HEK293 (cell line): ENCODE results near the gene SSX2.
"Not testable (repeated sequence)": the region's sequence is repeated elsewhere in the genome, so short reads cannot be mapped to it uniquely, and the experiment has no call there.

Source experiments
- CTCF ChIA-PET: fragments of 350-600 bp; formaldehyde crosslinking; extraction: SDS; loops from one replicate; lab custom pipeline; 2021; ENCODE audit warnings: antibody characterized with exemption; lab: Yijun Ruan, JAX
- POLR2A ChIA-PET: fragments of 300-600 bp; formaldehyde crosslinking; extraction: SDS; loops from one replicate; lab custom pipeline; 2020; ENCODE audit warnings: antibody characterized with exemption, inconsistent platforms; lab: Yijun Ruan, JAX
- H3K27ac ChIP-seq: fragments of 200-500 bp; sonication (Bioruptor generic); 2 replicates; pipeline ENCODE4 v1.5.1; 2014; ENCODE audit warnings: low read depth, low read length, control low read depth, inconsistent platforms; ENCODE audit errors: extremely low read depth
- H3K36me3 ChIP-seq, 2 experiments: fragments of 200-500 bp in 1 of 2; sonication (Bioruptor generic) in 1 of 2; 1 replicate in 1 of 2; 2 replicates in 1 of 2; pipeline ENCODE4 v1.5.1; 2014 to 2017; ENCODE audit warnings: inconsistent platforms in 2 of 2, low read length in 2 of 2; ENCODE audit not compliant: control insufficient read depth in 2 of 2, insufficient read depth in 1 of 2
- H3K4me1 ChIP-seq: fragments of 200-500 bp; sonication (Bioruptor generic); 2 replicates; pipeline ENCODE4 v1.5.1; 2014; ENCODE audit warnings: mild to moderate bottlenecking, low read length, inconsistent platforms; ENCODE audit not compliant: control insufficient read depth, insufficient read depth
- H3K4me3 ChIP-seq: 2 replicates; pipeline ENCODE4 v1.5.1; 2011; ENCODE audit warnings: low read depth, mild to moderate bottlenecking, control low read depth, low read length, moderate library complexity
- H3K9me3 ChIP-seq: fragments of 200-500 bp; sonication (Bioruptor generic); 2 replicates; pipeline ENCODE4 v1.5.1; 2014; ENCODE audit warnings: low read depth, low read length, inconsistent platforms; ENCODE audit not compliant: control insufficient read depth, insufficient read depth
- ZBTB8A ChIP-seq: fragments of 450-650 bp; formaldehyde crosslinking; IDR thresholded peaks from 2 replicates; pipeline ENCODE4 v1.5.1; 2016; ENCODE audit warnings: missing biosample characterization, missing genetic modification characterization
- ZNF394 ChIP-seq: fragments of 450-650 bp; formaldehyde crosslinking; IDR thresholded peaks from 2 replicates; pipeline ENCODE4 v1.5.1; 2016; ENCODE audit warnings: missing biosample characterization, missing genetic modification characterization, mild to moderate bottlenecking, moderate library complexity, borderline replicate concordance
- ZNF426 ChIP-seq: fragments of 450-650 bp; formaldehyde crosslinking; IDR thresholded peaks from 2 replicates; pipeline ENCODE4 v1.5.1; 2017; ENCODE audit warnings: missing biosample characterization, missing genetic modification characterization, mild to moderate bottlenecking, inconsistent platforms, moderate library complexity
- ZNF555 ChIP-seq: fragments of 450-650 bp; formaldehyde crosslinking; conservative IDR thresholded peaks from 2 replicates; pipeline ENCODE4 v1.5.1; 2017; ENCODE audit warnings: missing biosample characterization, mild to moderate bottlenecking, missing genetic modification characterization, inconsistent platforms
- ZNF558 ChIP-seq: fragments of 450-650 bp; formaldehyde crosslinking; IDR thresholded peaks from 2 replicates; pipeline ENCODE4 v1.5.1; 2016; ENCODE audit warnings: missing biosample characterization, missing genetic modification characterization
- ZNF623 ChIP-seq: fragments of 450-650 bp; formaldehyde crosslinking; IDR thresholded peaks from 2 replicates; pipeline ENCODE4 v1.5.1; 2016; ENCODE audit warnings: missing biosample characterization, missing genetic modification characterization
- ZXDB ChIP-seq: fragments of 450-650 bp; formaldehyde crosslinking; IDR thresholded peaks from 2 replicates; pipeline ENCODE4 v1.5.1; 2016; ENCODE audit warnings: missing biosample characterization, missing genetic modification characterization
- TF ChIP-seq, protein P1 (sequence below): fragments of 450-650 bp; formaldehyde crosslinking; conservative IDR thresholded peaks from 2 replicates; pipeline ENCODE4 v1.5.1; 2016; ENCODE audit warnings: low read depth, missing biosample characterization, missing genetic modification characterization
- TF ChIP-seq, protein P2 (sequence below): fragments of 450-650 bp; formaldehyde crosslinking; conservative IDR thresholded peaks from 2 replicates; pipeline ENCODE4 v1.5.1; 2016; ENCODE audit warnings: low read depth, missing biosample characterization, missing genetic modification characterization

The SSX2 gene, protein sequence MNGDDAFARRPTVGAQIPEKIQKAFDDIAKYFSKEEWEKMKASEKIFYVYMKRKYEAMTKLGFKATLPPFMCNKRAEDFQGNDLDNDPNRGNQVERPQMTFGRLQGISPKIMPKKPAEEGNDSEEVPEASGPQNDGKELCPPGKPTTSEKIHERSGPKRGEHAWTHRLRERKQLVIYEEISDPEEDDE

DNA sequence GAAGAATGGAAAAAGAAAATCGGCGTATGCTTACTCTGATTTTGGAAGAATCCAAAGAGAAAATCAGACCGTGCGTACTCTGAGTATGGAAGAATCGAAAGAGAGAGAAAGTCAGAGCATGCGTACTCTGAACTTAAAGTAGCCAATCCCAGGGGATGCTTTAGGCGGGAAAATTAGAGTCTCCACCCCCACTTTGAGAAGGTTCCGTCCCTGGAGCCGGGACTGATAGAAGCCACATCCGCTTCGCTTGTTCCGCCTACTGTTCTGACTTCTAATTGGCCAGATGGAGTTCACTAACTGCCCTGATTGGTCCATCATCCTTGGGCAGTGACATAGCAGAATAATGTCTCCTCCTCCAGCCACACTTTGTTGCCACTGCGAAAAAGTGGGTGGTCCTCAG, at the start of gene SSX2:
Gene SSX2 (minus strand): TSS at position 101 of the 400 bp plus-strand sequence. CDS start 1,429 bp downstream, outside the sequence.
- H3K9me3 ChIP-seq, H3K4me1 ChIP-seq, H3K36me3 ChIP-seq, H3K4me3 ChIP-seq, CTCF ChIA-PET, POLR2A ChIA-PET, H3K27ac ChIP-seq: not testable (repeated sequence)

DNA sequence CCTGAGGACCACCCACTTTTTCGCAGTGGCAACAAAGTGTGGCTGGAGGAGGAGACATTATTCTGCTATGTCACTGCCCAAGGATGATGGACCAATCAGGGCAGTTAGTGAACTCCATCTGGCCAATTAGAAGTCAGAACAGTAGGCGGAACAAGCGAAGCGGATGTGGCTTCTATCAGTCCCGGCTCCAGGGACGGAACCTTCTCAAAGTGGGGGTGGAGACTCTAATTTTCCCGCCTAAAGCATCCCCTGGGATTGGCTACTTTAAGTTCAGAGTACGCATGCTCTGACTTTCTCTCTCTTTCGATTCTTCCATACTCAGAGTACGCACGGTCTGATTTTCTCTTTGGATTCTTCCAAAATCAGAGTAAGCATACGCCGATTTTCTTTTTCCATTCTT, 44.0 kb upstream of the SSX2 start, which contains the start of gene SSX2B:
Gene SSX2B (plus strand): TSS at position 301 of the 400 bp plus-strand sequence. CDS start 1,429 bp downstream, outside the sequence.
- POLR2A ChIA-PET, H3K4me1 ChIP-seq, H3K36me3 ChIP-seq, H3K27ac ChIP-seq, H3K4me3 ChIP-seq, H3K9me3 ChIP-seq, CTCF ChIA-PET: not testable (repeated sequence)

DNA sequence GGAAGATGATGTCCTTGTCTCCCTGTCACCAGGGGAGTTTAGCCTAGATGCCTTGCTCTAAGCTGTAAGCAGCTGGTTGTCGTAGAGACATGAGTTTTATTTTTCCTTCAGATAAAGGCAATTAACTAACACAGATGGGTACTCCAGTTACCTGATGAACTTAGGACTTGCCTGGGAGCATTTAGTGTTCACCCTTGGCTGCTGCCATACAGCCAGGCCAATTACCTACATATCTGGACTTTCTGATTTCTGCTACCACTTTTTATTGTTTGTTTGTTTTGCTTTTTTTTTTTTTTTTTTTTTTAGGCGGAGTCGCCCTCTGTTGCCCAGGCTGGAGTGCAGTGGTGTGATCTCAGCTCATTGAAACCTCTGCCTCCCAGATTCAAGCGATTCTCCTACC, 14.9 kb downstream of the SSX2 start:
- H3K4me3 ChIP-seq, H3K9me3 ChIP-seq, CTCF ChIA-PET, H3K4me1 ChIP-seq, POLR2A ChIA-PET, H3K27ac ChIP-seq, H3K36me3 ChIP-seq: not testable (repeated sequence)

DNA sequence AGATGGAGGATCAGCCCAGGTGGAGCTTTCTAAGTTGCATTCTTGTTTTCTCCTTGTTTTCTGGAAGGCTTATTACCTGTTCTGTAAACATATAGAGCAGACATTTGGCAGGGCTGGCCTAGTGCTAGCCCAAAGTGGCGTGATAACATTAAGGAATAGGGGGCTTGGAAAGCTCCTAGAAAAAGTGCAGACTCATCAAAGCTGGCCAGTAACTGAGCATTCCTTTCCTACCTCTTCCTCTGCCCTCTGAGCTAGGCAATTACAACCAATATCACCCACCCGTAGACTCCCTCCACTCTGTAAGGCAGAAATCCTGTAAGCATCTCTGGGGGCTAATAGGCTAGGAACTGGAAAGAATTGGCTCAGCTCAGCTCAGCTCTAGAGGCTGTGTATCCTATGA, 44.8 kb downstream of the SSX2 start:
- H3K36me3 ChIP-seq, H3K4me1 ChIP-seq, H3K9me3 ChIP-seq, CTCF ChIA-PET, POLR2A ChIA-PET, H3K4me3 ChIP-seq, H3K27ac ChIP-seq: not testable (repeated sequence)

DNA sequence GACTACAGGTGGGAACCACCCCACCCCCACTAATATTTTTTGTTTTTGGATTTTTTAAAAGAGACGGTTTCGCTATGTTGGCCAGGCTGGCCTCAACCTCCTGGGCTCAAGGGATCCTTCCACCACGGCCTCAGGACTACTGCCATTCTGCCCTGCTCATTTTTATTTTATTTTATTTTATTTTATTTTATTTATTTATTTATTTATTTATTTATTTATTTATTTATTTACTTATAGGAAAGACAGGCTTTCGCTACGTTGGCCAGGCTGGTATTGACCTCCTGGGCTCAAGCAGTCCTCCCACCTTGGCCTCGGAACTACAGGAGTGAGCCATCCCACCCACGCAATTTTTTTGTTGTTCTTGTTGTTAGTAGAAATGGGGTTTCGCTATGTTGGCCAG, 51.5 kb downstream of the SSX2 start:
- H3K27ac ChIP-seq, POLR2A ChIA-PET, H3K4me3 ChIP-seq, H3K4me1 ChIP-seq, H3K9me3 ChIP-seq, CTCF ChIA-PET, H3K36me3 ChIP-seq: not testable (repeated sequence)
- peak; percentile 69; the same call in 1 of the 2 replicates for TF ChIP-seq ZNF394 (tag by site-specific recombination)
- 0 out of 2 replicates have a peak, but pooled peaks have one; percentile 35 for TF ChIP-seq ZNF558
- TF ChIP-seq ZNF623 = peak; percentile 50
- 0 out of 2 replicates have a peak, but pooled peaks have one; percentile 22 for TF ChIP-seq ZXDB (tag by site-specific recombination)
- peak; percentile 61 for TF ChIP-seq ZNF555 (tag by site-specific recombination)
- TF ChIP-seq, protein P1, sequence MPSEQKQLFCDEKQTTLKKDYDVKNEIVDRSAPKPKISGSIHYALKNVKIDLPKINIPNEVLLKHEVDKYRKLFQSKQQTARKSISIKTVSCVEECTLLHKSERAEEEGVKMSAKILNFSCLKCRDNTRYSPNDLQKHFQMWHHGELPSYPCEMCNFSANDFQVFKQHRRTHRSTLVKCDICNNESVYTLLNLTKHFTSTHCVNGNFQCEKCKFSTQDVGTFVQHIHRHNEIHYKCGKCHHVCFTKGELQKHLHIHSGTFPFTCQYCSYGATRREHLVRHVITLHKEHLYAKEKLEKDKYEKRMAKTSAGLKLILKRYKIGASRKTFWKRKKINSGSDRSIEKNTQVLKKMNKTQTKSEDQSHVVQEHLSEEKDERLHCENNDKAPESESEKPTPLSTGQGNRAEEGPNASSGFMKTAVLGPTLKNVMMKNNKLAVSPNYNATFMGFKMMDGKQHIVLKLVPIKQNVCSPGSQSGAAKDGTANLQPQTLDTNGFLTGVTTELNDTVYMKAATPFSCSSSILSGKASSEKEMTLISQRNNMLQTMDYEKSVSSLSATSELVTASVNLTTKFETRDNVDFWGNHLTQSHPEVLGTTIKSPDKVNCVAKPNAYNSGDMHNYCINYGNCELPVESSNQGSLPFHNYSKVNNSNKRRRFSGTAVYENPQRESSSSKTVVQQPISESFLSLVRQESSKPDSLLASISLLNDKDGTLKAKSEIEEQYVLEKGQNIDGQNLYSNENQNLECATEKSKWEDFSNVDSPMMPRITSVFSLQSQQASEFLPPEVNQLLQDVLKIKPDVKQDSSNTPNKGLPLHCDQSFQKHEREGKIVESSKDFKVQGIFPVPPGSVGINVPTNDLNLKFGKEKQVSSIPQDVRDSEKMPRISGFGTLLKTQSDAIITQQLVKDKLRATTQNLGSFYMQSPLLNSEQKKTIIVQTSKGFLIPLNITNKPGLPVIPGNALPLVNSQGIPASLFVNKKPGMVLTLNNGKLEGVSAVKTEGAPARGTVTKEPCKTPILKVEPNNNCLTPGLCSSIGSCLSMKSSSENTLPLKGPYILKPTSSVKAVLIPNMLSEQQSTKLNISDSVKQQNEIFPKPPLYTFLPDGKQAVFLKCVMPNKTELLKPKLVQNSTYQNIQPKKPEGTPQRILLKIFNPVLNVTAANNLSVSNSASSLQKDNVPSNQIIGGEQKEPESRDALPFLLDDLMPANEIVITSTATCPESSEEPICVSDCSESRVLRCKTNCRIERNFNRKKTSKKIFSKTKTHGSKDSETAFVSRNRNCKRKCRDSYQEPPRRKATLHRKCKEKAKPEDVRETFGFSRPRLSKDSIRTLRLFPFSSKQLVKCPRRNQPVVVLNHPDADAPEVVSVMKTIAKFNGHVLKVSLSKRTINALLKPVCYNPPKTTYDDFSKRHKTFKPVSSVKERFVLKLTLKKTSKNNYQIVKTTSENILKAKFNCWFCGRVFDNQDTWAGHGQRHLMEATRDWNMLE (tag by site-specific recombination) = peak; percentile 70
- TF ChIP-seq ZBTB8A = 0 out of 2 replicates have a peak, but pooled peaks have one; percentile 26
- TF ChIP-seq, protein P2, sequence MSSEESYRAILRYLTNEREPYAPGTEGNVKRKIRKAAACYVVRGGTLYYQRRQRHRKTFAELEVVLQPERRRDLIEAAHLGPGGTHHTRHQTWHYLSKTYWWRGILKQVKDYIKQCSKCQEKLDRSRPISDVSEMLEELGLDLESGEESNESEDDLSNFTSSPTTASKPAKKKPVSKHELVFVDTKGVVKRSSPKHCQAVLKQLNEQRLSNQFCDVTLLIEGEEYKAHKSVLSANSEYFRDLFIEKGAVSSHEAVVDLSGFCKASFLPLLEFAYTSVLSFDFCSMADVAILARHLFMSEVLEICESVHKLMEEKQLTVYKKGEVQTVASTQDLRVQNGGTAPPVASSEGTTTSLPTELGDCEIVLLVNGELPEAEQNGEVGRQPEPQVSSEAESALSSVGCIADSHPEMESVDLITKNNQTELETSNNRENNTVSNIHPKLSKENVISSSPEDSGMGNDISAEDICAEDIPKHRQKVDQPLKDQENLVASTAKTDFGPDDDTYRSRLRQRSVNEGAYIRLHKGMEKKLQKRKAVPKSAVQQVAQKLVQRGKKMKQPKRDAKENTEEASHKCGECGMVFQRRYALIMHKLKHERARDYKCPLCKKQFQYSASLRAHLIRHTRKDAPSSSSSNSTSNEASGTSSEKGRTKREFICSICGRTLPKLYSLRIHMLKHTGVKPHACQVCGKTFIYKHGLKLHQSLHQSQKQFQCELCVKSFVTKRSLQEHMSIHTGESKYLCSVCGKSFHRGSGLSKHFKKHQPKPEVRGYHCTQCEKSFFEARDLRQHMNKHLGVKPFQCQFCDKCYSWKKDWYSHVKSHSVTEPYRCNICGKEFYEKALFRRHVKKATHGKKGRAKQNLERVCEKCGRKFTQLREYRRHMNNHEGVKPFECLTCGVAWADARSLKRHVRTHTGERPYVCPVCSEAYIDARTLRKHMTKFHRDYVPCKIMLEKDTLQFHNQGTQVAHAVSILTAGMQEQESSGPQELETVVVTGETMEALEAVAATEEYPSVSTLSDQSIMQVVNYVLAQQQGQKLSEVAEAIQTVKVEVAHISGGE = peak; percentile 65
- peak; percentile 62 for TF ChIP-seq ZNF426 (tag by site-specific recombination)

DNA sequence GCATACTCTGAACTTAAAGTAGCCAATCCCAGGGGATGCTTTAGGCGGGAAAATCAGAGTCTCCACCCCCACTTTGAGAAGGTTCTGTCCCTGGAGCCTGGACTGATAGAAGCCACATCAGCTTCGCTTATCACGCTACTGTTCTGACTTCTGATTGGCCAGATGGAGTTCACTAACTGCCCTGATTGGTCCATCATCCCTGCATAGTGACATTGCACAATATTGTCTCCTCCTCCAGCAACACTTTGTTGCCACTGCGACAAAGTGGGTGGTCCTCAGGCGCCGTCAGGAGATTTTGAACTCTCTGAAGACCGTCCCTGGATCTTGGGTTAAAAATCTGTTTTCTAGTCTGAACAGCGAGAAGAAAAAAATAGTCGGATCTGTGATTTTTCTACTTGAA, 52.2 kb downstream of the SSX2 start, which contains the start of gene SSX7:
Gene SSX7 (minus strand): TSS at position 101 of the 400 bp plus-strand sequence. CDS start 1,428 bp downstream, outside the sequence.
- H3K4me3 ChIP-seq, H3K27ac ChIP-seq, H3K9me3 ChIP-seq, POLR2A ChIA-PET, H3K4me1 ChIP-seq, H3K36me3 ChIP-seq, CTCF ChIA-PET: not testable (repeated sequence)
